Loucy (cell line): ENCODE measurements around the gene ADGRL2.

Source experiments
- CTCF ChIP-seq: fragments of 200-600 bp; sonication (generic); conservative IDR thresholded peaks from 2 replicates; pipeline ENCODE4 v1.5.1; 2014; ENCODE audit warnings: mild to moderate bottlenecking, antibody characterized with exemption, low read length
- EZH2phosphoT487 ChIP-seq: fragments of 200-600 bp; IDR thresholded peaks from 2 replicates; pipeline ENCODE4 v1.6.1; 2018; ENCODE audit warnings: antibody characterized with exemption, mild to moderate bottlenecking, moderate library complexity, borderline replicate concordance

GRCh38 chr1:81978945-81979344 is 178.2 kb downstream of the ADGRL2 start:
- TF ChIP-seq CTCF (no peak), EZH2phosphoT487 (no peak)
